ENCODE measurements around the gene GRK7.

DNA sequence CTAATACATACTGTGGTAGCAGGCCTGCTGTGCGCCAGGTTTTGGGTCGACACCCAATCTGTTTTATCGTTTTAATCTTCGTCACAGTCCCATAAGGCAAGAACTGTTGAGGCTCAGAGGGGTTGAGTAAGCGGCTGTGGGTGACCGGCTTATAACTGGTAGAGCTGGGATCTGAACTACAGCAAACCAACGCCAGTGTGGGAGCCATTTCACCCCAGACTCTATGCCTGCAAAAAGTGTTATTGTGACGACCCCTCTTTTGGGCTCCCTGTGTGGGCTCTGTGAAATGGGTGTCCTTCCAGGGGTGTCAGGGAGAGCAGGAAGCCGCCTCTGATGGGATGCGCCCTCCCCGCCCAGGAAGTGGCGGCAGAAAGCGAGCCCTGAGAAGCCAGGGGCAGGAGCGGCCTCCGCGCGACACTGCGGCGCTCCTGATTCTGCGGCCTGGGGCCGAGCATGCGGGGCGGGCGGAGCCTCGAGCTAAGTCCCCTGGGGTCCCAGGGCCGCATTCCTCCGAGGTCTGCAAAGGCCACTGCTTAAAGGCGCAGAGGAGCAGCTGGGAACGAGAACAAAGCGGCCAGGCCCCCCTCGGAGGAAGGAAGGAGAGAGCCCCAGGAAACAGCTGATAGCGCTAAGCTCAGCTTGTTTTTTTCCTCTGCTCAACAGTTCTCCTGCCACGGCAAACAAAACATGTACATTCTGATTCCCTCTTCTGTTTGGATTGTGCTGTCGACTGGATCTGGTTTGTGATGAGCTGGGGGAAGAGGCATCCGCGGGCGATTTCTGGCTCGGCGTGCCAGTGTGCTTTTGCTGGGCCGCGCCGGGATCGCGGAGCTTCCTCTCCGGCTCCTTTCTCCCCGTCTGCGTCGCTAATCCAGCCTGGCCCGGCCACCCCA, 33.9 kb downstream of the GRK7 start:
- TF ChIP-seq, protein P1, sequence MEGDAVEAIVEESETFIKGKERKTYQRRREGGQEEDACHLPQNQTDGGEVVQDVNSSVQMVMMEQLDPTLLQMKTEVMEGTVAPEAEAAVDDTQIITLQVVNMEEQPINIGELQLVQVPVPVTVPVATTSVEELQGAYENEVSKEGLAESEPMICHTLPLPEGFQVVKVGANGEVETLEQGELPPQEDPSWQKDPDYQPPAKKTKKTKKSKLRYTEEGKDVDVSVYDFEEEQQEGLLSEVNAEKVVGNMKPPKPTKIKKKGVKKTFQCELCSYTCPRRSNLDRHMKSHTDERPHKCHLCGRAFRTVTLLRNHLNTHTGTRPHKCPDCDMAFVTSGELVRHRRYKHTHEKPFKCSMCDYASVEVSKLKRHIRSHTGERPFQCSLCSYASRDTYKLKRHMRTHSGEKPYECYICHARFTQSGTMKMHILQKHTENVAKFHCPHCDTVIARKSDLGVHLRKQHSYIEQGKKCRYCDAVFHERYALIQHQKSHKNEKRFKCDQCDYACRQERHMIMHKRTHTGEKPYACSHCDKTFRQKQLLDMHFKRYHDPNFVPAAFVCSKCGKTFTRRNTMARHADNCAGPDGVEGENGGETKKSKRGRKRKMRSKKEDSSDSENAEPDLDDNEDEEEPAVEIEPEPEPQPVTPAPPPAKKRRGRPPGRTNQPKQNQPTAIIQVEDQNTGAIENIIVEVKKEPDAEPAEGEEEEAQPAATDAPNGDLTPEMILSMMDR (IDR thresholded peaks at IDR 0.05), result no peak
- TF ChIP-seq EP300 (IDR thresholded peaks at IDR 0.05; ENCODE audit: low read depth), result no peak

All from transverse colon (tissue), 3 donors.